Stomach (tissue), 9 donors: ENCODE measurements around the gene RILPL2. TPM values are rescaled to one million over a fixed set of nuclear protein-coding genes. Genes with fewer than 3 reads are reported as not detected.
A peak's percentile ranks its signal among the peaks of the same experiment; 100 is the strongest.

Experiments used
- DNase-seq, 2 donors: peaks; one replicate each; pipeline versions ENCODE4 v3.0.0 to v3.0.0-alpha.2; 2013 to 2019
- H3K27ac ChIP-seq, 5 donors: fragments of 200-600 bp in 4 of 5; sonication (generic) in 4 of 5; one replicate each; pipeline ENCODE4 v1.5.1; 2013 to 2019; ENCODE audit warnings: mild to moderate bottlenecking in 1 of 5, moderate library complexity in 1 of 5
- H3K27me3 ChIP-seq, 3 donors: fragments of 200-600 bp; sonication (generic); one replicate each; pipeline ENCODE4 v1.5.1; 2017 to 2019; ENCODE audit warnings: mixed run types in 1 of 3
- H3K36me3 ChIP-seq, 4 donors: fragments of 200-600 bp; sonication (generic); 1 replicate in 3 of 4; 2 replicates in 1 of 4; pipeline ENCODE4 v1.5.1; 2016 to 2019
- H3K4me1 ChIP-seq, 4 donors: fragments of 200-600 bp; sonication (generic); one replicate each; pipeline ENCODE4 v1.5.1; 2016 to 2019
- H3K4me3 ChIP-seq, 4 donors: fragments of 200-600 bp; sonication (generic) in 3 of 4; one replicate each; pipeline ENCODE4 v1.5.1; 2016 to 2019; ENCODE audit warnings: mild to moderate bottlenecking in 1 of 4
- H3K9me3 ChIP-seq, 4 donors: fragments of 200-600 bp; sonication (generic); one replicate each; pipeline ENCODE4 v1.5.1; 2016 to 2019
- EP300 ChIP-seq: sonication (generic); formaldehyde crosslinking; IDR thresholded peaks from one replicate; pipeline ENCODE4 v1.6.1; 2017; ENCODE audit warnings: antibody characterized with exemption
- POLR2A ChIP-seq, 4 donors: fragments of 450-650 bp; IDR thresholded peaks; one replicate each; pipeline ENCODE4 v1.6.1; 2016; ENCODE audit warnings: antibody characterized with exemption in 4 of 4, control low read depth in 2 of 4, mild to moderate bottlenecking in 1 of 4, moderate library complexity in 1 of 4
- POLR2AphosphoS5 ChIP-seq, 3 donors: sonication (generic); formaldehyde crosslinking; IDR thresholded peaks; one replicate each; pipeline ENCODE4 v1.6.1; 2016; ENCODE audit warnings: antibody characterized with exemption in 3 of 3
- WGBS, 5 donors: extraction: QIAGEN DNeasy Blood & Tissue Kit in 3 of 5; methylation state at CpG; one replicate each; pipeline versions ENCODE4 v1.1.5 to v1.1.7; 2013 to 2018; 5-methylcytosine and 5-hydroxymethylcytosine counted together
- intact Hi-C: fragments of 100-400 bp; cut with DNase I; formaldehyde crosslinking; loops from one replicate; pipeline ENCODE4 v1.15.1; 2023; ENCODE audit warnings: low total_unique reads
- polyA plus RNA-seq, 3 donors: library from polyadenylated mRNA; stranded (reverse); fragments of 200-250 nt; gene quantifications; one replicate each; pipeline ENCODE4 v1.2.3, GENCODE V29; 2013
- total RNA-seq, 5 donors: library from RNA; depleted of rRNA; stranded (reverse); fragments of >200 nt; gene quantifications; one replicate each; pipeline versions ENCODE4 v1.1.0 to v1.2.3, GENCODE V29; 2014 to 2016
- TF ChIP-seq, protein P1 (sequence below), 7 experiments: fragments of 450-650 bp in 4 of 7; fragments of 200-600 bp in 3 of 7; sonication (generic) in 3 of 7; IDR thresholded peaks; one replicate each; pipeline ENCODE4 v1.5.1; 2016 to 2019; ENCODE audit warnings: antibody characterized with exemption in 7 of 7, control low read depth in 2 of 7, mild to moderate bottlenecking in 1 of 7
- donor health status: healthy with polysubstance abuse.
- donor health status: Bipolar disorder and iron deficiency.
- donor health status: healthy.

RILPL2 gene
- total and polyA plus RNA-seq, 8 donors, result 2.0 to 5.9 (median 4.5) TPM

DNA sequence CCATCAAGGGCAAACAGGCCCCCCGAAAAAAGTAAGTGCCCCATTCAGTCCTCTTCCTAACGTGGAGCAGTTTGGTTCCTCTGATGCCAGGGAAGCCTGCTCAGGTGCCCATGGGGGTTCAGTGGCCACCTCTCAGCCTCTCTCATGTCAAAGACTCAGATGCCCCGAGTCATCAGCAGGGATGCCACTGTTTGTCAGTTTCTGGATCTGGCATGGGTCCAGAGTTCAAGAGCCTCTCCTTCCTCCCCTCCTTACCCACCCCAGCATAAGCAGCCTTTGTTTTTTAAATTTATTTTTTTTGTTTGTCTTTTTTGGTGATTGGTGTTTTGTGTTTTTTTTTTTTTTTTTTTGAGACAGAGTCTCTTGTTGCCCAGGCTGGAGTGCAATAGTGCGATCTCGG is 41.2 kb downstream of the RILPL2 start:
- intact Hi-C loops, result no loop called here
- no peaks in the 10 kb centered on the region for H3K27me3 ChIP-seq
- peaks cover 44 to 84% (median 61%) of the 10 kb centered on the region in 4 donors for H3K4me1 ChIP-seq
- TF ChIP-seq POLR2AphosphoS5 (IDR thresholded peaks at IDR 0.05) (no peak), POLR2A (IDR thresholded peaks at IDR 0.05) (no peak), EP300 (no peak)
- TF ChIP-seq, protein P1, sequence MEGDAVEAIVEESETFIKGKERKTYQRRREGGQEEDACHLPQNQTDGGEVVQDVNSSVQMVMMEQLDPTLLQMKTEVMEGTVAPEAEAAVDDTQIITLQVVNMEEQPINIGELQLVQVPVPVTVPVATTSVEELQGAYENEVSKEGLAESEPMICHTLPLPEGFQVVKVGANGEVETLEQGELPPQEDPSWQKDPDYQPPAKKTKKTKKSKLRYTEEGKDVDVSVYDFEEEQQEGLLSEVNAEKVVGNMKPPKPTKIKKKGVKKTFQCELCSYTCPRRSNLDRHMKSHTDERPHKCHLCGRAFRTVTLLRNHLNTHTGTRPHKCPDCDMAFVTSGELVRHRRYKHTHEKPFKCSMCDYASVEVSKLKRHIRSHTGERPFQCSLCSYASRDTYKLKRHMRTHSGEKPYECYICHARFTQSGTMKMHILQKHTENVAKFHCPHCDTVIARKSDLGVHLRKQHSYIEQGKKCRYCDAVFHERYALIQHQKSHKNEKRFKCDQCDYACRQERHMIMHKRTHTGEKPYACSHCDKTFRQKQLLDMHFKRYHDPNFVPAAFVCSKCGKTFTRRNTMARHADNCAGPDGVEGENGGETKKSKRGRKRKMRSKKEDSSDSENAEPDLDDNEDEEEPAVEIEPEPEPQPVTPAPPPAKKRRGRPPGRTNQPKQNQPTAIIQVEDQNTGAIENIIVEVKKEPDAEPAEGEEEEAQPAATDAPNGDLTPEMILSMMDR (IDR thresholded peaks at IDR 0.05), result no peak
- no peak for DNase-seq
- H3K9me3 ChIP-seq, result no peaks in the 10 kb centered on the region
- peak overlapping the region in 3 of 5 donors; percentile 13 to 77 (median 75) for H3K27ac ChIP-seq
- 73 to 93% (median 90%) methylated on average over 5 of the region's 5 CpGs for WGBS, 5 donors
- no peak overlapping the region for H3K4me3 ChIP-seq
- peaks cover 51 to 97% (median 90%) of the 10 kb centered on the region in 4 donors for H3K36me3 ChIP-seq

- peaks cover 46 to 82% (median 75%) of the 10 kb centered on the region in 4 donors for H3K36me3 ChIP-seq
- H3K27ac ChIP-seq, result no peak overlapping the region
- peaks cover 44 to 80% (median 59%) of the 10 kb centered on the region in 4 donors for H3K4me1 ChIP-seq
- H3K27me3 ChIP-seq, result no peaks in the 10 kb centered on the region
- no peaks in the 10 kb centered on the region for H3K9me3 ChIP-seq
- no peak for TF ChIP-seq EP300
- intact Hi-C loops, result no loop called here
- H3K4me3 ChIP-seq, result no peak overlapping the region
- DNase-seq, result no peak
- 66 to 86% (median 82%) methylated on average over 4 of the region's 4 CpGs for WGBS, 5 donors
These were observed 42.7 kb downstream of the RILPL2 start for GRCh38 chr12:123393747-123394146.

DNA sequence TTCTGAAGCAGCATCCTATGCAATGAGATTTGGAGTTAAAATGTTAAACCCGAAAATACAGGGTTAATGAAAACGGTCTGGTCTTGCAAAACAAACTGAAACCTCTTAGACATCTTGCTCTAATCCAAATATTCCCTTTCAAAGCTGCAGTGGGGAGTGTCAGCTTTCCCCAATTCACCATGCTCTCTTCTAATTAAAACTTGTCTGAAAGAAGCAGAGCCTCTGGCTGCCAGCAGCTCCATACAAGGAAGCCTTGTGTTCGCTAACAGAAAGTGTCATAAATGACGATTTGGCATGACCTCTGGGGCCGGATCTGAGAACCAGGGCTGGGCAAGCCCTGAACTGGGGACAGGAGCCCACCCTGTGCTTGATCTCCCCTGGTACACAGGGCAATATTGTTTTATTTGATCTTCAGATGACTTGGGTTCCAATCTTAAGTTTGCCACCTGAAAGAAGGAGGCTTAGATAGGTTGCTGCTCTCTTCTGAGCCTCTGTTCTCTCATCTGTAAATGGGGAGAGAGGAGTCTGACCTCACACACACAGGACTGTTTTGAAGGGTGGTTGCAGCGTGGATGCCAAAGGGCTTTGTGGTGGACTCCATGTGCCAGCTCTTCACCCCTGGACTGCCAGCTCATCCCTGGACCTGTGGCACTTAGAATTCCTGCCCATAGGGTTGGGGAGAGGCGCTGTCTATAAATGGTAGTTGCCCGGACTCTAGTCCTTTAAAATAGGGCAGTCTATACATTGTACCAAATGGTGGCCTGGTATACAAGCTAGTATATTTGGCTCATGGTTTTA is 44.7 kb downstream of the RILPL2 start:
- Histone ChIP-seq H3K36me3 (peaks cover 41 to 62% (median 60%) of the 10 kb centered on the region in 4 donors), H3K4me3 (no peak overlapping the region), H3K27ac (peak overlapping the region in 4 of 5 donors; percentile 3 to 96 (median 48)), H3K27me3 (no peaks in the 10 kb centered on the region), H3K4me1 (peaks cover 31 to 72% (median 55%) of the 10 kb centered on the region in 4 donors), H3K9me3 (no peaks in the 10 kb centered on the region)
- TF ChIP-seq, protein P1 (IDR thresholded peaks at IDR 0.05), result no peak
- TF ChIP-seq POLR2AphosphoS5 (IDR thresholded peaks at IDR 0.05) (no peak), POLR2A (IDR thresholded peaks at IDR 0.05) (no peak), EP300 (no peak)
- WGBS, 5 donors, result 71 to 75% (median 73%) methylated on average over 8 of the region's 8 CpGs
- intact Hi-C loops, result no loop called here
- no peak for DNase-seq

- intact Hi-C loops, result no loop called here
- peaks cover 31 to 52% (median 50%) of the 10 kb centered on the region in 4 donors for H3K36me3 ChIP-seq
- H3K27ac ChIP-seq, result peak overlapping the region in 4 of 5 donors; percentile 85 to 96 (median 90)
- DNase-seq, result no peak
- WGBS, 5 donors, result 61 to 70% (median 67%) methylated on average over 23 of the region's 23 CpGs
- no peaks in the 10 kb centered on the region for H3K9me3 ChIP-seq
- H3K4me3 ChIP-seq, result peak overlapping the region; percentile 67 to 87 (median 74)
- no peaks in the 10 kb centered on the region for H3K27me3 ChIP-seq
- no peak for TF ChIP-seq POLR2A (IDR thresholded peaks at IDR 0.05)
- TF ChIP-seq, protein P1 (IDR thresholded peaks at IDR 0.05), result no peak
- TF ChIP-seq EP300, result no peak
- no peak for TF ChIP-seq POLR2AphosphoS5 (IDR thresholded peaks at IDR 0.05)
- H3K4me1 ChIP-seq, result peaks cover 24 to 63% (median 47%) of the 10 kb centered on the region in 4 donors
These were observed 45.7 kb downstream of the RILPL2 start for GRCh38 chr12:123390498-123391426.
